Activated T-cell treated with anti-CD3 and anti-CD28 coated beads, Interleukin-2, amount 50 U/mL, for 4 hours (primary cell): ENCODE data around the gene PEAK3. TPM values are rescaled to one million over a fixed set of nuclear protein-coding genes. Genes with fewer than 3 reads are reported as not detected.

ENCODE experiments used
- ATAC-seq, 2 donors: fragments of 200-7000 bp; cut with Tn5 transposase; one replicate each; pipeline ENCODE4 v1.10.0; 2021
- DNase-seq: peaks from one replicate; pipeline ENCODE4 v3.0.0-alpha.2; 2020
- H3K27me3 Mint-ChIP-seq: one replicate; pipeline ENCODE4 v1.8.0; 2021; ENCODE audit warnings: low read depth, mixed read lengths
- H3K36me3 Mint-ChIP-seq: one replicate; pipeline ENCODE4 v1.8.0; 2022; ENCODE audit warnings: mixed read lengths; ENCODE audit not compliant: insufficient read depth
- H3K4me1 Mint-ChIP-seq: one replicate; pipeline ENCODE4 v1.8.0; 2021; ENCODE audit warnings: low read depth, mixed read lengths
- H3K4me3 Mint-ChIP-seq: one replicate; pipeline ENCODE4 v1.8.0; 2021; ENCODE audit warnings: mild to moderate bottlenecking, moderate library complexity, mixed read lengths
- H3K9me3 Mint-ChIP-seq: one replicate; pipeline ENCODE4 v1.8.0; 2021; ENCODE audit warnings: mixed read lengths
- total RNA-seq, 3 donors: library from RNA; stranded (reverse); gene quantifications; one replicate each; pipeline ENCODE4 v1.2.1, GENCODE V29; 2021

Gene PEAK3
- total RNA-seq, 3 donors from 2014 or later = 0.11 TPM; not detected in 2

DNA sequence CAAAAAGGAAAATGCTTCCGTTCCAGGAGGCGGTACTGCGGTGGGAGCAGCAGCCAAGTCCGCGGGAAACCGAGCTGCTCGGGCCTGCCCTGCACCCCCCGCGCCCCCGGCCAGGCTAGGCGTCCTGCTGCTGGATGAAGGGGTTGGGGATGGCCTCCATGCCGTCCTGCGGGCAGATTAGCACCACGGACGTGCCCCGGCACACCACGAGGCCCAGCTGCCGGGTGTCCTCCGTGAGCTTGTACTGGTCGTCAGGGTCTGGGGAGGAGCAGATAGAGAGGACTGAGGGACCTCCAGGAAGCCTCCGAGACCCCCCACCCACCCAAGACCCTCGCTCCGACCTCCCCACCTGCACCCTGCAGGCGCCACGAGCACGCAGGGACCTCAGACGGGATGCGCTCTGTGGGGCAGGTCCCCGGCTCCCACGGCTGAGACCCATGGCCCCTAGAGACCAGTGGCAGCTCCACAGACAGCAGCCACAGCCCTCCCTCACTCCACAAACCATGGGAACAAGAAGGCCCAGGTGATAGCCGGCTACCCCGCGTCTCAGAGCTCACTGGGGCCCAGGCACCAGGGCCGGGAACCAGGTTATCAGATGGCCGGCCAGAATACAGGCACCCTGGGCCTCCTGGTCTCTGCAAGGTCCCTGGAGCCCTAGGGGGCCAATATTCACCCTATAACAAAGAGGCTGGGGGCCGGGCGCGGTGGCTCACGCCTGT is 39.7 kb upstream of the PEAK3 start:
- ATAC-seq (no peak), DNase-seq (no peak)
- H3K27me3 Mint-ChIP-seq = no peaks in the 10 kb centered on the region
- no peak overlapping the region for H3K4me3 Mint-ChIP-seq
- peaks cover 11% of the 10 kb centered on the region for H3K36me3 Mint-ChIP-seq
- H3K9me3 Mint-ChIP-seq = no peaks in the 10 kb centered on the region
- peaks cover 18% of the 10 kb centered on the region for H3K4me1 Mint-ChIP-seq

DNA sequence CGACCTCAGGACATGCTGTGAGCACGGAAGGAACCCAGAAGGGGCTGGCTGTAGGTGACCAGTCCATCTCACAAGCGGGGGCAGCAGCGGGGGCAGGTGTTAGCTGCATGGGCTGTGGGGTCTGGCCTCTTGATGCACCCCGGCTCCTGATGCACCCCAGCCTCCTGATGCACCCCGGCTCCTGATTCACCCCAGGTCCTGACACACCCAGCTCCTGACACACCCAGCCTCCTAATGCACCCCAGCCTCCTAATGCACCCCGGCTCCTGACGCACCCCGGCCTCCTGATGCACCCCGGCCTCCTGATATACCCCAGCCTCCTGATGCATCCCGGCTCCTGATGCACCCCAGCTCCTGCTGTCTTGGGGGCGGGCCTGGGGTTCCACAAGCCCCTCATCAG is 39.0 kb upstream of the PEAK3 start:
- H3K4me1 Mint-ChIP-seq = peaks cover 12% of the 10 kb centered on the region
- ATAC-seq (no peak), DNase-seq (no peak)
- H3K9me3 Mint-ChIP-seq = no peaks in the 10 kb centered on the region
- H3K4me3 Mint-ChIP-seq = no peak overlapping the region
- H3K36me3 Mint-ChIP-seq = peaks cover 10% of the 10 kb centered on the region
- H3K27me3 Mint-ChIP-seq = peaks cover under 1% of the 10 kb centered on the region

DNA sequence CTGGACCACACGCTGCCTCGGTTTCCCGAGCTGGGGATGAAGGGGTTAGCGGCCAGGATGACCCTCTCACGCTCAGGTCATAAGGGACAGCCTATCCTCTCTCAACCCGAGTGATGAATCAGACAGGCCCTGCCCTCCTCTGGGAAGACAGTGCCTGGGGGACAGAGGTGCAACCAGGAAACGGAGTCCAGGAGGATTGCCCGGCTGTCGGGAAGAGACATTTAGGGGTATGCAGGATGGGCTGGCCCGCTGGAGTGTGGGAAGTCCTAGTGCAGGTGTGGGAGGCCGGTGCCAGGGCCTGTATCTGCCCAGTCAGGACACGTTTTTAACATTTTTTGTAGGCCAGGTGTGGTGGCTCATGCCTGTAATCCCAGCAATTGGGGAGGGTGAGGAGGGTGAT is 38.1 kb upstream of the PEAK3 start:
- peaks cover 2% of the 10 kb centered on the region for H3K36me3 Mint-ChIP-seq
- peaks cover 5% of the 10 kb centered on the region for H3K27me3 Mint-ChIP-seq
- ATAC-seq (no peak), DNase-seq (no peak)
- peaks cover 4% of the 10 kb centered on the region for H3K4me1 Mint-ChIP-seq
- no peak overlapping the region for H3K4me3 Mint-ChIP-seq
- H3K9me3 Mint-ChIP-seq = peaks cover 5% of the 10 kb centered on the region

DNA sequence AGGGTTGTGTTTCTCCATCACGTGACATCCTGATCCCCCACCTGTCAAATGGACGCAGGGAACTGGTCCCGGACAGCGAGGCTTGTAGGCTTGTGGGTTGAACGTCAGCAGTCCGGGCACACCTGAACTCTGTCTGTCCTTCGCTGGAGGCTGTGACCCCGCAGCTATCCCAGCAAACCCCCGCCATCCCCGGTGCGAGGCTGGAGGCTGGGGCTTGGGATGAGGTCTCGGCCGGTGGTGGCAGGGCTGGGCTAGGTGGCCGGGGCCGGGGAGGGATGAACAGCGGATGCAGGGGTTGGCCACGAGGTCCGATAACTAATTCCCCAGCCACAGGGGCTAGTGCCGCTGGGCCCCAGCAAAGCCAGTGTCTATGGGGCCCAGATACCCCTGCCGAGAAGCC is 37.6 kb upstream of the PEAK3 start:
- ATAC-seq (no peak), DNase-seq (no peak)
- H3K4me3 Mint-ChIP-seq = no peak overlapping the region
- peaks cover 2% of the 10 kb centered on the region for H3K36me3 Mint-ChIP-seq
- peaks cover 9% of the 10 kb centered on the region for H3K27me3 Mint-ChIP-seq
- H3K9me3 Mint-ChIP-seq = peaks cover 9% of the 10 kb centered on the region
- H3K4me1 Mint-ChIP-seq = peaks cover 3% of the 10 kb centered on the region

GRCh38 chr19:2318923-2319322 is 36.9 kb upstream of the PEAK3 start:
- ATAC-seq (no peak), DNase-seq (no peak)
- Mint-ChIP-seq H3K4me1 (no peaks in the 10 kb centered on the region), H3K4me3 (no peak overlapping the region), H3K27me3 (peaks cover 12% of the 10 kb centered on the region), H3K9me3 (peaks cover 9% of the 10 kb centered on the region), H3K36me3 (no peaks in the 10 kb centered on the region)

DNA sequence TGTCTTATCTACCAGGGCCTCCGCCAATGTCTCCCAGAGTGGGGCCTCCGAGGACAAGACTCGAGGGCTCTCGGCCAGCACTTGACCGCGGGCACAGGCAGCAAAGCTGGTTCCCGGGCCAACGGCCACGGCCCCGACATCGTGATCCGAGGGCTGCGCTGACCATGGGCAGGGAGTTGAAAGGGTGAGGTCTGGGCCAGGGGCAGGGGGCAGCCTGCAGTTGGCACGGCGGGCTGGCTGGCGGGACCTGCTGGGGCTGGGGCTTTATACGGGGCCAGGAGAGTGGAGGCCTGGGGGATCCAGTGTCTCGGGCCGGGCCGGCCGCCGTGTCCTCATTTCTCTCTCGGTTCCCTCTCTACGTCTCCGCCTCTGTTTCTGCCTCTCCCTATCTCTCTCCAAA is 35.8 kb upstream of the PEAK3 start:
- Mint-ChIP-seq H3K36me3 (no peaks in the 10 kb centered on the region), H3K4me1 (no peaks in the 10 kb centered on the region), H3K4me3 (no peak overlapping the region), H3K9me3 (peaks cover 9% of the 10 kb centered on the region), H3K27me3 (peaks cover 22% of the 10 kb centered on the region)
- ATAC-seq (no peak), DNase-seq (no peak)

DNA sequence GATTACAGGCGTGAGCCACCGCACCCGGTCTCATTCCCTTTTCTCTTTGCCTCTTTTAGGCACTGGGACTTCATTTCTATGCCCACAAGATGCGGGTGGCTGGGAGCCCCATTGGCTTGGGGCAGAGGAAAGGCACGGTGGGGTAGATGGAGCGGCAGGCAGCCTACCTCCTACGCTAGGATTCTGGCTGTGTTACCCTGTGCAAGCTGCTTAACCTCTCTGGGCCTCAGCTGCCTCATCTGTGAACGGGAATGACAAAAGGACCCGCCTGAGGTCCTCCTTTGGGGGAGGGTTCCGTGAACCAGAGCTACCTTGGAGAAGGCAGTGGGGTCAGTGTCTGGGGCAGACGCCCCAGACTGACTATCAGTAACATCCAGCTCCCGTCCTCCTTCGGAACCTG is 35.3 kb upstream of the PEAK3 start:
- no peak overlapping the region for H3K4me3 Mint-ChIP-seq
- DNase-seq (no peak), ATAC-seq (no peak)
- H3K9me3 Mint-ChIP-seq = peaks cover 9% of the 10 kb centered on the region
- peaks cover 23% of the 10 kb centered on the region for H3K27me3 Mint-ChIP-seq
- no peaks in the 10 kb centered on the region for H3K4me1 Mint-ChIP-seq
- H3K36me3 Mint-ChIP-seq = no peaks in the 10 kb centered on the region

DNA sequence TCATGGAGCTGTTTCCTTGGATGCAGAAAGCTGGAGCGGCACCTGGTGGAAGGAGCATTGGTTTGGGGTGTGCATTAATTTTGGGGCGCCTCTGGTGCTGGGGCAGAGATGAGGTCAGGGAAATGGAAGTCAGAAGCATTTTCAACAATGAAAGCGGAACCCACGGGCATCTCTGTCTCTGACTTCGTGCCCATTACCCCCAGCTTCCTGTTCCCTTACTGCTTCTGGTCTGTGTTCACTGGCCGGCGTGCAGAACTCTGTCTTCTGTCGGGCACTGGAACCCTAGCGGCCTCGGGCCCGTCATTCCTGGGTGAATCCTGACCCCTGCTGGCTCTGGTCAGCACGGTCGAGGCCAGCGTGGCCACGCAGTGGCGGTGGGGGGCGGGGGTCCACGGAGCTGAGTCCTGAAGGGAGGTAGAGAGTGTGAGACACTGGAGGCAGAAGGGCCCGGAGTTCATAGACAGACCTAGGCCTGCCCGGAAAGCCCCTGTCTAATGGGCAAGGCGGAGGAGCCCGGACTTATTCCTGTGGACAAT is 33.9 kb upstream of the PEAK3 start:
- H3K27me3 Mint-ChIP-seq = peaks cover 27% of the 10 kb centered on the region
- H3K4me1 Mint-ChIP-seq = no peaks in the 10 kb centered on the region
- ATAC-seq (peak in 1 of 2 donors; percentile 51), DNase-seq (no peak)
- H3K9me3 Mint-ChIP-seq = peaks cover 9% of the 10 kb centered on the region
- no peaks in the 10 kb centered on the region for H3K36me3 Mint-ChIP-seq
- no peak overlapping the region for H3K4me3 Mint-ChIP-seq

DNA sequence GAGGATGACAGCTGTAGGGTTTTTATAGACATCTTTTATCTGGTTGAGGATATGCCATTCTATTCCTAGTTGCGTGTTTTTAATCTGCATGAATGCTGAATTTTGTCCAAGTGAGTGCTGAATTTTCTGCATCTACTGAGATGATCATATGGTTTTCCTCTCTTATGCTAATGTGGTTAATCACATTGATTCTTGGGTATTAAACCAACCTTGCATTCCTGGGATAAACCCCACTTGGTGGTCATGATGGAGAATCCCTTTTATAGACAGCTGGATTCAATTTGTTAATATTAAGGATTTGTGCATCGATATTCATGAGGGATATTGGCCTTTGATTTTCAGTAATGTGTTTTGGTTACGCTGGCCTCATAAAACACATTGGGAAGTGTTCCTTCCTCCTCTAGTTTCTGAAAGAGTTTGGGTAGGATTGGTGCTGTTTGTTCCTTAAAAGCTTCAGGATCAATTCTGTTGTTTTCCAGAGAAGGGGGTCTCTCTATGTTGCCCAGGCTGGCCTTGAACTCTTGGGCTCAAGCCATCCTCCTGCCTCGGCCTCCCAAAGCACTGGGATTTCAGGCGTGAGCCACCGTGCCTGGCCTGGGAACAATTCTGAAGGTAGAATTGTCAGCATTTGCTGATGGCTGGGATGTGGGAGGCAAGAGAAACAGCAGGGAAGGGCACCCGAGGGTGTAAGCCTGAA is 33.3 kb upstream of the PEAK3 start:
- ATAC-seq (no peak), DNase-seq (no peak)
- no peaks in the 10 kb centered on the region for H3K36me3 Mint-ChIP-seq
- no peaks in the 10 kb centered on the region for H3K4me1 Mint-ChIP-seq
- peaks cover 9% of the 10 kb centered on the region for H3K9me3 Mint-ChIP-seq
- peaks cover 33% of the 10 kb centered on the region for H3K27me3 Mint-ChIP-seq
- no peak overlapping the region for H3K4me3 Mint-ChIP-seq

DNA sequence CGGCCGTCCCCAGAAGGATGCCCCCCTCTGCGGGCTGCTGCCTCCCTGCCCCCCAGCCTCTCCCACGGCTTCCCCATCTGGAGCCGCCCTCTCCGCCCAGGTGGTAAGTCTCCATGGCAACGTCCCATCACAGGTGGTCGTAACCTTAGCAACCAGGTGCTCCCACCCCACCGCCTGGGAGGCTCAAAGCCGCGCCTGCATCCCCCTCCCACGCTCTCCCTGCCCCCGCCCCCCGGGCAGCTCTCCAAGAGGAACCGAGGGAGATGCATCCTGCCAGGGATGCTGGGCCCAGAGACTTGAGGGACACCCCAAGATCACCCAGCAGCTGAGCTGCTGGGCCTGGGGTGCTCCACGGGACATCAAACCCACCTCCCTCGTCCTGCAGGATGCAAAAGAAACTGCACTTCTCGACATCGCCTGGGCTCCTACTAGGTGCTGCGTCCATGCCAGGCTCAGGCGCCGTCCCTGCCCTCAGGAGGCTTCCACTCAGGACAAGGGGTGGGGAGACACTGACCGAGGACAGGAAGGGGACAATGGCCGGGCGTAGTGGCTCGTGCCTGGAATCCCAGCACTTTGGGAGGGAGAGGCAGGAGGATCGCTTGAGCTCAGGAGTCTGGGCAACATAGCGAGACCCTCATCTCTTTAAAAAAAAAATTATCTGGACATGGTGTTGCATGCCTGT is 31.0 kb upstream of the PEAK3 start:
- ATAC-seq (no peak), DNase-seq (no peak)
- no peak overlapping the region for H3K4me3 Mint-ChIP-seq
- H3K36me3 Mint-ChIP-seq = no peaks in the 10 kb centered on the region
- peaks cover 52% of the 10 kb centered on the region for H3K27me3 Mint-ChIP-seq
- H3K4me1 Mint-ChIP-seq = peaks cover 2% of the 10 kb centered on the region
- peaks cover 9% of the 10 kb centered on the region for H3K9me3 Mint-ChIP-seq

- Mint-ChIP-seq H3K27me3 (peaks cover 67% of the 10 kb centered on the region), H3K36me3 (no peaks in the 10 kb centered on the region), H3K9me3 (peaks cover 9% of the 10 kb centered on the region), H3K4me3 (no peak overlapping the region), H3K4me1 (peaks cover 2% of the 10 kb centered on the region)
- DNase-seq (no peak), ATAC-seq (no peak)
Observed at GRCh38 chr19:2311093-2311492, 29.1 kb upstream of the PEAK3 start.

- Mint-ChIP-seq H3K4me3 (no peak overlapping the region), H3K9me3 (peaks cover 2% of the 10 kb centered on the region), H3K27me3 (peaks cover 71% of the 10 kb centered on the region), H3K4me1 (peaks cover 2% of the 10 kb centered on the region), H3K36me3 (no peaks in the 10 kb centered on the region)
- ATAC-seq (no peak), DNase-seq (no peak)
Observed at GRCh38 chr19:2309734-2310362, 27.9 kb upstream of the PEAK3 start.

DNA sequence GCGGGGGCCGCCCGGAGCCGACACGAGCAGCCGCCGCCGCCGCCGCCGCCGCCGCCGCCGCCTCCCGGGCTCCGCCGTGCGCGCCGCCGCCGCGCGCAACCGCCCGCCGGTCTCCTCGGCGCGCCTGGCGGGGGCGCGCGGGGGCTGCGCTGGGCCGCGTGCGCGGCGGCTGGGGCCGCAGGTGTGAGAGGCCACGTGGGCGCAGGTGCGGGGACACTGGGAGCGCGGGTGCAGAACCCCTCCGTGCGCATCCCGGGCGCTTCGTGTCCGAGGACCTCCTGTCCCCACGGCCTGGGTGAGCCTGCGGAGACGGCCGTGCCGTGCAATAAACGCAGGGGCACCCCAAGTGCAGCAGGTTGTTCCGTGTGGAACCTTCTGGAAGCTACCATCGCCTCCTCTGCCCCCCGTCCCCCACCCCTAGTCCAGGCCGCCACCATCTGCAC is 26.2 kb upstream of the PEAK3 start, which contains the start of gene LINGO3:
LINGO3 (minus strand) TSS at position 41 of the 443 bp plus-strand sequence. CDS start 16,378 bp downstream, outside the sequence.
- H3K4me1 Mint-ChIP-seq = peaks cover 2% of the 10 kb centered on the region
- DNase-seq (no peak), ATAC-seq (peak; percentile 29 to 58)
- H3K4me3 Mint-ChIP-seq = peak within 1 kb of the TSS; percentile 19
- H3K9me3 Mint-ChIP-seq = no peaks in the 10 kb centered on the region
- no peaks in the 10 kb centered on the region for H3K36me3 Mint-ChIP-seq
- peaks cover 72% of the 10 kb centered on the region for H3K27me3 Mint-ChIP-seq

DNA sequence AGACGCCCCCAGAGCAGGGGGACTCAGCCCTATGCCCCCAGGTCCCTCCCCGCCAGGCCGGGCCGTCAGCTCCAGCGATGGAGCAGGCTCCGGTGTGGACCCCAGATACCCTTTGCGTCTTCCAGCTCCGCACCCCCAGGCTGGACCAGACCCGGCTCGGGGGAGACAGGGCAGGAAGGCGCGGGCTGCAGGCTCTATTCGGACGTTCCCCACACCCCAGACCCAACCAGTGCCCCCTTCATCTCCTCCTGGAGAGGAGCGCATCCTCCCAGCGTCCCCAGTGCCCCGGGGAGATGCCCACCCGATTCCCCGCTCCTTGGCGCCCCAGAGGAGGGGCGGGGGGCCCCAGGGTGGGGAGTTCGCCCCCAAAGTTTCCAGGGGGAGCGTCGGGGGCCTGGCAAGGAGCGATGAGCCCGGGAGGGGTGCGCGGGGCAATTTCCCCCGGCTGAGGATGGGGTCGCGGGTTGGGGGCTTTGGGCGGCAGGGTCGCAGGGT is 25.6 kb upstream of the PEAK3 start:
- ATAC-seq (no peak), DNase-seq (no peak)
- H3K4me3 Mint-ChIP-seq = no peak overlapping the region
- no peaks in the 10 kb centered on the region for H3K9me3 Mint-ChIP-seq
- no peaks in the 10 kb centered on the region for H3K36me3 Mint-ChIP-seq
- H3K4me1 Mint-ChIP-seq = peaks cover 7% of the 10 kb centered on the region
- peaks cover 72% of the 10 kb centered on the region for H3K27me3 Mint-ChIP-seq
